A673 (cell line): ENCODE measurements around the gene PITX1. TPM values are rescaled to one million over a fixed set of nuclear protein-coding genes. Genes with fewer than 3 reads are reported as not detected.

Experiments
- BruUV-seq: library from RNA; stranded (reverse); fragments of 400-500 nt; replicated peaks from 2 replicates; lab custom pipeline; 2021; lab: Mats Ljungman, UMichigan
- CTCF ChIA-PET: fragments of 300-600 bp; sonication (Branson Sonifier 250); formaldehyde crosslinking; loops from one replicate; lab custom pipeline; 2022; ENCODE audit warnings: antibody characterized with exemption; lab: Charles Lee
- POLR2A ChIA-PET: fragments of 300-600 bp; sonication (Branson Sonifier 250); formaldehyde crosslinking; loops from one replicate; lab custom pipeline; 2022; ENCODE audit warnings: antibody characterized with exemption; ENCODE audit not compliant: low non-redundant PET; lab: Charles Lee
- DNase-seq: peaks from one replicate; pipeline ENCODE4 v3.0.0-alpha.2; 2015; ENCODE audit warnings: low spot score
- H3K27ac ChIP-seq: fragments of 200-600 bp; sonication (generic); 2 replicates; pipeline ENCODE4 v1.5.1; 2016; ENCODE audit warnings: mixed run types, low read depth, mild to moderate bottlenecking, mixed read lengths, antibody characterized with exemption, low read length; ENCODE audit not compliant: poor library complexity, severe bottlenecking
- H3K27me3 ChIP-seq: fragments of 200-600 bp; sonication (generic); replicated peaks from 2 replicates; pipeline ENCODE4 v1.6.1; 2017; ENCODE audit warnings: mixed run types, low read depth, mild to moderate bottlenecking, mixed read lengths, antibody characterized with exemption, low read length; ENCODE audit not compliant: insufficient read depth, poor library complexity
- H3K36me3 ChIP-seq: fragments of 200-600 bp; sonication (generic); 2 replicates; pipeline ENCODE4 v1.6.1; 2016; ENCODE audit warnings: mixed run types, mild to moderate bottlenecking, mixed read lengths, antibody characterized with exemption, low read length; ENCODE audit not compliant: insufficient read depth, poor library complexity, severe bottlenecking
- H3K4me1 ChIP-seq: fragments of 200-600 bp; sonication (generic); 2 replicates; pipeline ENCODE4 v1.6.1; 2017; ENCODE audit warnings: mixed run types, mild to moderate bottlenecking, mixed read lengths, antibody characterized with exemption, low read length; ENCODE audit not compliant: insufficient read depth, poor library complexity, severe bottlenecking
- H3K4me3 ChIP-seq: fragments of 200-600 bp; sonication (generic); 2 replicates; pipeline ENCODE4 v1.5.1; 2016; ENCODE audit warnings: low read depth, mixed run types, mild to moderate bottlenecking, mixed read lengths, low read length; ENCODE audit not compliant: poor library complexity, severe bottlenecking
- H3K9me3 ChIP-seq: fragments of 200-600 bp; sonication (generic); 2 replicates; pipeline ENCODE4 v1.6.1; 2016; ENCODE audit warnings: mixed run types, low read depth, mild to moderate bottlenecking, mixed read lengths, antibody characterized with exemption, low read length; ENCODE audit not compliant: poor library complexity, severe bottlenecking
- CTCF ChIP-seq: fragments of 300-800, 200-600 bp; sonication (generic); conservative IDR thresholded peaks from 2 replicates; pipeline ENCODE4 v1.5.1; 2017; ENCODE audit warnings: low read depth, mild to moderate bottlenecking, antibody characterized with exemption, low read length, moderate library complexity, mixed read lengths
- EZH2 ChIP-seq: fragments of 200-600 bp; sonication (generic); IDR thresholded peaks from 2 replicates; pipeline ENCODE4 v1.6.1; 2017; ENCODE audit warnings: borderline replicate concordance, low read depth, mild to moderate bottlenecking, mixed read lengths, antibody characterized with exemption, low read length; ENCODE audit not compliant: poor library complexity, severe bottlenecking
- intact Hi-C: fragments of 100-400 bp; cut with micrococcal nuclease; formaldehyde crosslinking; loops from one replicate; pipeline ENCODE4 v1.10.0; 2022; ENCODE audit not compliant: unreplicated experiment
- total RNA-seq: library from RNA; stranded (reverse); gene quantifications from 2 replicates; pipeline ENCODE4 v1.2.3, GENCODE V29; 2021

Gene PITX1
- total RNA-seq, 1 experiment from 2014 or later, result 2.0 TPM

GRCh38 chr5:135065306-135066265 is 31.6 kb upstream of the PITX1 start:
- Histone ChIP-seq H3K27ac (no peak overlapping the region), H3K9me3 (no peaks in the 10 kb centered on the region), H3K36me3 (no peaks in the 10 kb centered on the region), H3K27me3 (no peaks in the 10 kb centered on the region), H3K4me1 (no peaks in the 10 kb centered on the region), H3K4me3 (no peak overlapping the region)
- BruUV-seq, result no TSS peak
- no peak for DNase-seq
- TF ChIP-seq EZH2, result no peak
- no peak for TF ChIP-seq CTCF
- intact Hi-C loops, result no loop called here
- ChIA-PET POLR2A (no interaction called here), CTCF (no interaction called here)

GRCh38 chr5:135064235-135064570 is 30.2 kb upstream of the PITX1 start:
- no peaks in the 10 kb centered on the region for H3K9me3 ChIP-seq
- intact Hi-C loops, result no loop called here
- no peaks in the 10 kb centered on the region for H3K36me3 ChIP-seq
- no peaks in the 10 kb centered on the region for H3K27me3 ChIP-seq
- H3K4me3 ChIP-seq, result no peak overlapping the region
- ChIA-PET CTCF (no interaction called here), POLR2A (no interaction called here)
- H3K4me1 ChIP-seq, result no peaks in the 10 kb centered on the region
- no peak for DNase-seq
- BruUV-seq, result no TSS peak
- no peak overlapping the region for H3K27ac ChIP-seq
- TF ChIP-seq CTCF (no peak), EZH2 (no peak)

GRCh38 chr5:135063511-135064234 is 29.6 kb upstream of the PITX1 start:
- H3K36me3 ChIP-seq, result no peaks in the 10 kb centered on the region
- ChIA-PET POLR2A (no interaction called here), CTCF (no interaction called here)
- H3K4me1 ChIP-seq, result no peaks in the 10 kb centered on the region
- no peak for TF ChIP-seq EZH2
- TF ChIP-seq CTCF, result no peak
- no TSS peak for BruUV-seq
- no peaks in the 10 kb centered on the region for H3K27me3 ChIP-seq
- no peaks in the 10 kb centered on the region for H3K9me3 ChIP-seq
- no peak for DNase-seq
- H3K4me3 ChIP-seq, result no peak overlapping the region
- H3K27ac ChIP-seq, result no peak overlapping the region
- intact Hi-C loops, result no loop called here
